IPS-18a (cell line): ENCODE results near the gene FAM13B.

Experiments
- H3K27ac ChIP-seq: one replicate; pipeline ENCODE4 v1.5.1; 2013; ENCODE audit warnings: low read length
- H3K27me3 ChIP-seq: one replicate; pipeline ENCODE4 v1.6.1; 2013; ENCODE audit warnings: mild to moderate bottlenecking, low read length; ENCODE audit not compliant: control insufficient read depth, insufficient read depth
- H3K36me3 ChIP-seq: one replicate; pipeline ENCODE4 v1.6.1; 2013; ENCODE audit warnings: low read depth, low read length; ENCODE audit not compliant: control insufficient read depth
- H3K4me1 ChIP-seq: one replicate; pipeline ENCODE4 v1.6.1; 2013; ENCODE audit warnings: low read depth, low read length; ENCODE audit not compliant: control insufficient read depth
- H3K4me3 ChIP-seq: one replicate; pipeline ENCODE4 v1.5.1; 2013; ENCODE audit warnings: low read length
- H3K9ac ChIP-seq: one replicate; pipeline ENCODE4 v1.6.1; 2013; ENCODE audit warnings: mild to moderate bottlenecking, low read length, moderate library complexity
- H3K9me3 ChIP-seq: one replicate; pipeline ENCODE4 v1.6.1; 2013; ENCODE audit warnings: low read depth, low read length; ENCODE audit not compliant: control insufficient read depth

Gene FAM13B

DNA sequence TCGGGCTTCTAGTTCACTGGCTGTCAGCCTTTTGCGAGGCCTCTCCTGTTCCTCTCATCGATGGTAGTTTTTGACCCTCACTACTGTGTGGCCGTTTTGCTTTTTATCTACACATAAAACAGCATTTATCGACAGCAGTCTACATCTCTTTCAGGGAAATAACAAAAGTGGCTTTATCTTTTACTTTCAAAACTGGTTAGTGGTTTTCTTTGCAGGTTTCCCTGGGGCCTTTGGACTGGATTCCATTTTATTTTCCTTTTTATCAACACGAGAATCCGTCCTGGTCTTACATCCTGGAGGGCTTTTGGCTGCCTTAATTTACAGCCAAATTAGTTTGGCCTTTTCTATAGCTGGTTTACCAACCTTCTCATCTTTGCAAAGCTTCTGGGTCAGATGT is 144.4 kb downstream of the FAM13B start:
- H3K4me3 ChIP-seq, result no peak overlapping the region
- H3K4me1 ChIP-seq, result peaks cover 4% of the 10 kb centered on the region
- H3K27me3 ChIP-seq, result no peaks in the 10 kb centered on the region
- H3K36me3 ChIP-seq, result no peaks in the 10 kb centered on the region
- H3K9me3 ChIP-seq, result no peaks in the 10 kb centered on the region
- H3K9ac ChIP-seq, result no peak overlapping the region
- no peak overlapping the region for H3K27ac ChIP-seq
